ENCODE measurements around the gene ADARB2. TPM values are rescaled to one million over a fixed set of nuclear protein-coding genes. Genes with fewer than 3 reads are reported as not detected.
A peak's percentile ranks its signal among the peaks of the same experiment; 100 is the strongest.

Gene ADARB2
- total and polyA plus RNA-seq, 2 experiments from 2014 or later, result 2.0 to 5.0 TPM

DNA sequence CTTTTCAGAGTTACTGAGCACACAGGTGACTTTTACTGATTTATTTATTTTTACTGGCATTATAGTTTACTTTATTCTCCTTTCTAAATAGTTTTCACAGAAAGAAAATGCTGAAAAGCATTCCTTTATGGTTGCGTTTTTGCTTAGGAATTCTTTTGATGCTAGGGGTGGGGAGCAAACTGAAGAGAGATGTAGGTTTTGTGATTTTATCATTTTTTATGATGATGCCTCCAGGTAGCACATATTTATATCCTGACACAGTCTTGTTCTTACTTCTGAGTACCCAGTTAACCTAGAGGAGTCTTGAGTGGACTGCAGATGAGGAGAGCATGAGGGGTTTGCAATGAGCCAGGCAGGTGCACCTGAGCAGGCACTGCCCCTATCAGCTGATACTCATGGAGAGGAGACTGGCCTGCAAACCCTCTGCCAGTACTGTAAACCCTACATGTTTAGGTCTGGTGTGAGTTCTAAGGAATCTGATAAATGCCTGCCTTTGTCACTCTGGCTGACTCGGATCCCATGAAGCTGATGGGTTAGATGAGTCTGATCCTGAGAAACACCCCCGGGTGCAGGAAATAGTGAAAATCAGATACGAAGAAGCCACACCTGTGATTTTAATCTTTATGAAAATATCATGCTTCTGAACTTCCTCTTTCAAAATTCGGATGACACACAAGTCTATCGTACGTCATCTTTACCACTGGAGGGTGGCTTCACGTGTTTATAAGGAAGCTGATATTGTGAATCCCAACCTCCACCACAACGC is 378.3 kb downstream of the ADARB2 start (continued):
- TF ChIP-seq, protein P1, sequence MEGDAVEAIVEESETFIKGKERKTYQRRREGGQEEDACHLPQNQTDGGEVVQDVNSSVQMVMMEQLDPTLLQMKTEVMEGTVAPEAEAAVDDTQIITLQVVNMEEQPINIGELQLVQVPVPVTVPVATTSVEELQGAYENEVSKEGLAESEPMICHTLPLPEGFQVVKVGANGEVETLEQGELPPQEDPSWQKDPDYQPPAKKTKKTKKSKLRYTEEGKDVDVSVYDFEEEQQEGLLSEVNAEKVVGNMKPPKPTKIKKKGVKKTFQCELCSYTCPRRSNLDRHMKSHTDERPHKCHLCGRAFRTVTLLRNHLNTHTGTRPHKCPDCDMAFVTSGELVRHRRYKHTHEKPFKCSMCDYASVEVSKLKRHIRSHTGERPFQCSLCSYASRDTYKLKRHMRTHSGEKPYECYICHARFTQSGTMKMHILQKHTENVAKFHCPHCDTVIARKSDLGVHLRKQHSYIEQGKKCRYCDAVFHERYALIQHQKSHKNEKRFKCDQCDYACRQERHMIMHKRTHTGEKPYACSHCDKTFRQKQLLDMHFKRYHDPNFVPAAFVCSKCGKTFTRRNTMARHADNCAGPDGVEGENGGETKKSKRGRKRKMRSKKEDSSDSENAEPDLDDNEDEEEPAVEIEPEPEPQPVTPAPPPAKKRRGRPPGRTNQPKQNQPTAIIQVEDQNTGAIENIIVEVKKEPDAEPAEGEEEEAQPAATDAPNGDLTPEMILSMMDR (conservative IDR thresholded peaks at IDR 0.05; ENCODE audit: low read depth in 2 of 2), result no peak

DNA sequence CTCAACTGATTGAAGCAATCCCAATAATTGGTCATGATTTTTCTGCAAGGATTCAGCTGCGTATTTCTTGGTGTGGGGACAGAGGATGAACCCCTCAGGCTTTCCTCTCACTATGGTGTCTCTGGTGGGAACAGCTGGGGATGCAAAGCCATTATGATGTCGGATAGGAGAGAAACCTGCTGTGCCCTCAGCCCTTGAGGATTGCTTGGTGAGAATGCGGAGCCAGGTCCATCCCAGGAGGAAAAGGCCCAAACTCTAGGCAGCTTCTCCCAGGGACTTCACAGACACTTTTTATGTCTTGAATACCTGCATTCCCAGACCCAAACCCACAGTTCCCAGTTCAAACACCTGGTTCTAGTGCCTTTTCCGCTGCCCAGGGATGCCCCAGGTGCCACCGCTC is 379.2 kb downstream of the ADARB2 start:
- no peak overlapping the region for H3K4me2 ChIP-seq
- ATAC-seq, result no peak
- H3K79me2 ChIP-seq (replicated peaks; ENCODE audit: insufficient read depth), result no peaks in the 10 kb centered on the region
- H3K4me3 Mint-ChIP-seq, result no peak overlapping the region
- H3K27ac ChIP-seq (ENCODE audit: low read depth), result no peak overlapping the region
- H3K36me3 Mint-ChIP-seq (ENCODE audit: low read depth), result no peaks in the 10 kb centered on the region
- peaks cover 18% of the 10 kb centered on the region for H3K4me1 ChIP-seq (ENCODE audit: insufficient read depth)
- peaks cover 3% of the 10 kb centered on the region; the same call in 1 of the 2 replicates for H3F3A ChIP-seq (replicated peaks; ENCODE audit: low read depth)
- H3K9me2 ChIP-seq (ENCODE audit: insufficient read depth), result no peaks in the 10 kb centered on the region; the same call in 1 of the 2 replicates
- H3K27me3 ChIP-seq (ENCODE audit: insufficient read depth), result no peaks in the 10 kb centered on the region
- peaks cover 47% of the 10 kb centered on the region for H3K4me1 Mint-ChIP-seq
- H3K27ac Mint-ChIP-seq, result no peak overlapping the region
- 0 out of 2 replicates have a peak overlapping the region, but pooled peaks have one; percentile 20 for H2AFZ ChIP-seq
- H4K20me1 ChIP-seq (replicated peaks; ENCODE audit: insufficient read depth), result no peaks in the 10 kb centered on the region
- no peak for DNase-seq (ENCODE audit: low spot score)
- no peak overlapping the region for H3K4me3 ChIP-seq
- H3K9me3 Mint-ChIP-seq, result no peaks in the 10 kb centered on the region
- H3K27me3 Mint-ChIP-seq (ENCODE audit: insufficient read depth, low read depth, poor library complexity), result peaks cover 6% of the 10 kb centered on the region
- no peak for TF ChIP-seq ZNF331 (CRISPR knock-in tag; IDR thresholded peaks at IDR 0.05; ENCODE audit: low read depth)
- no peak for TF ChIP-seq ZNF114 (CRISPR knock-in tag; IDR thresholded peaks at IDR 0.05)
- H3K36me3 ChIP-seq (ENCODE audit: insufficient read depth), result no peaks in the 10 kb centered on the region

DNA sequence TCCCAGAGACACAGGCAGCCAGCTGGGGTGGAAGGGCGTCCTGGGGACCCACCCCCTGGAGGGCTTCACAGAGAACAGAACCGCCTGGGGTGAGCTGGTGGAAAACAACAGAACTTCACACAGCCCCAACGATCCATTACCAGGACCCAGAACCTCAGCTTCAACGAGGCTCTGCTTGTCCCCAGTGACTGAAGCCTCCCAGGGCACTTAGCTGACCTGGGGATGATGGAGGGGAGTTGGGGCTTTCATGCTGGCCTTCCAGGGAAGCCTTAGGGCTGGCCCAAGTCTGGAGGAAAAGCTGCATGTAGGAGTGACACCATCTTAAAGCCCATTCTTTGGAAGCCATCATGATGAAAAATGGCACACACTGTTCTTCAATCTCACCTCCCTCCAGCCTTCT is 381.0 kb downstream of the ADARB2 start:
- H3K36me3 Mint-ChIP-seq (ENCODE audit: low read depth), result no peaks in the 10 kb centered on the region
- TF ChIP-seq CREB1 (CRISPR knock-in tag; IDR thresholded peaks at IDR 0.05; ENCODE audit: low read depth) (no peak), ZNF331 (CRISPR knock-in tag; IDR thresholded peaks at IDR 0.05; ENCODE audit: low read depth) (no peak), NANOG (IDR thresholded peaks at IDR 0.05; ENCODE audit: borderline replicate concordance) (no peak), STAT1 (IDR thresholded peaks at IDR 0.05; ENCODE audit: unreplicated experiment) (no peak)
- TF ChIP-seq, protein P2, sequence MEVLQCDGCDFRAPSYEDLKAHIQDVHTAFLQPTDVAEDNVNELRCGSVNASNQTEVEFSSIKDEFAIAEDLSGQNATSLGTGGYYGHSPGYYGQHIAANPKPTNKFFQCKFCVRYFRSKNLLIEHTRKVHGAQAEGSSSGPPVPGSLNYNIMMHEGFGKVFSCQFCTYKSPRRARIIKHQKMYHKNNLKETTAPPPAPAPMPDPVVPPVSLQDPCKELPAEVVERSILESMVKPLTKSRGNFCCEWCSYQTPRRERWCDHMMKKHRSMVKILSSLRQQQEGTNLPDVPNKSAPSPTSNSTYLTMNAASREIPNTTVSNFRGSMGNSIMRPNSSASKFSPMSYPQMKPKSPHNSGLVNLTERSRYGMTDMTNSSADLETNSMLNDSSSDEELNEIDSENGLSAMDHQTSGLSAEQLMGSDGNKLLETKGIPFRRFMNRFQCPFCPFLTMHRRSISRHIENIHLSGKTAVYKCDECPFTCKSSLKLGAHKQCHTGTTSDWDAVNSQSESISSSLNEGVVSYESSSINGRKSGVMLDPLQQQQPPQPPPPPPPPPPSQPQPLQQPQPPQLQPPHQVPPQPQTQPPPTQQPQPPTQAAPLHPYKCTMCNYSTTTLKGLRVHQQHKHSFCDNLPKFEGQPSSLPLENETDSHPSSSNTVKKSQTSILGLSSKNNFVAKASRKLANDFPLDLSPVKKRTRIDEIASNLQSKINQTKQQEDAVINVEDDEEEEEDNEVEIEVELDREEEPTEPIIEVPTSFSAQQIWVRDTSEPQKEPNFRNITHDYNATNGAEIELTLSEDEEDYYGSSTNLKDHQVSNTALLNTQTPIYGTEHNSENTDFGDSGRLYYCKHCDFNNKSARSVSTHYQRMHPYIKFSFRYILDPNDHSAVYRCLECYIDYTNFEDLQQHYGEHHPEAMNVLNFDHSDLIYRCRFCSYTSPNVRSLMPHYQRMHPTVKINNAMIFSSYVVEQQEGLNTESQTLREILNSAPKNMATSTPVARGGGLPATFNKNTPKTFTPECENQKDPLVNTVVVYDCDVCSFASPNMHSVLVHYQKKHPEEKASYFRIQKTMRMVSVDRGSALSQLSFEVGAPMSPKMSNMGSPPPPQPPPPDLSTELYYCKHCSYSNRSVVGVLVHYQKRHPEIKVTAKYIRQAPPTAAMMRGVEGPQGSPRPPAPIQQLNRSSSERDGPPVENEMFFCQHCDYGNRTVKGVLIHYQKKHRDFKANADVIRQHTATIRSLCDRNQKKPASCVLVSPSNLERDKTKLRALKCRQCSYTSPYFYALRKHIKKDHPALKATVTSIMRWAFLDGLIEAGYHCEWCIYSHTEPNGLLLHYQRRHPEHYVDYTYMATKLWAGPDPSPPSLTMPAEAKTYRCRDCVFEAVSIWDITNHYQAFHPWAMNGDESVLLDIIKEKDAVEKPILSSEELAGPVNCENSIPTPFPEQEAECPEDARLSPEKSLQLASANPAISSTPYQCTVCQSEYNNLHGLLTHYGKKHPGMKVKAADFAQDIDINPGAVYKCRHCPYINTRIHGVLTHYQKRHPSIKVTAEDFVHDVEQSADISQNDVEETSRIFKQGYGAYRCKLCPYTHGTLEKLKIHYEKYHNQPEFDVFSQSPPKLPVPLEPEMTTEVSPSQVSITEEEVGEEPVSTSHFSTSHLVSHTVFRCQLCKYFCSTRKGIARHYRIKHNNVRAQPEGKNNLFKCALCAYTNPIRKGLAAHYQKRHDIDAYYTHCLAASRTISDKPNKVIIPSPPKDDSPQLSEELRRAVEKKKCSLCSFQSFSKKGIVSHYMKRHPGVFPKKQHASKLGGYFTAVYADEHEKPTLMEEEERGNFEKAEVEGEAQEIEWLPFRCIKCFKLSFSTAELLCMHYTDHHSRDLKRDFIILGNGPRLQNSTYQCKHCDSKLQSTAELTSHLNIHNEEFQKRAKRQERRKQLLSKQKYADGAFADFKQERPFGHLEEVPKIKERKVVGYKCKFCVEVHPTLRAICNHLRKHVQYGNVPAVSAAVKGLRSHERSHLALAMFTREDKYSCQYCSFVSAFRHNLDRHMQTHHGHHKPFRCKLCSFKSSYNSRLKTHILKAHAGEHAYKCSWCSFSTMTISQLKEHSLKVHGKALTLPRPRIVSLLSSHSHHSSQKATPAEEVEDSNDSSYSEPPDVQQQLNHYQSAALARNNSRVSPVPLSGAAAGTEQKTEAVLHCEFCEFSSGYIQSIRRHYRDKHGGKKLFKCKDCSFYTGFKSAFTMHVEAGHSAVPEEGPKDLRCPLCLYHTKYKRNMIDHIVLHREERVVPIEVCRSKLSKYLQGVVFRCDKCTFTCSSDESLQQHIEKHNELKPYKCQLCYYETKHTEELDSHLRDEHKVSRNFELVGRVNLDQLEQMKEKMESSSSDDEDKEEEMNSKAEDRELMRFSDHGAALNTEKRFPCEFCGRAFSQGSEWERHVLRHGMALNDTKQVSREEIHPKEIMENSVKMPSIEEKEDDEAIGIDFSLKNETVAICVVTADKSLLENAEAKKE (CRISPR knock-in tag; IDR thresholded peaks at IDR 0.05), result no peak

More for the DNA sequence above, 381.0 kb downstream of the ADARB2 start:
- Histone ChIP-seq H3K9me2 (ENCODE audit: insufficient read depth) (no peaks in the 10 kb centered on the region; the same call in 1 of the 2 replicates), H3K36me3 (ENCODE audit: insufficient read depth) (no peaks in the 10 kb centered on the region), H3K79me2 (replicated peaks; ENCODE audit: insufficient read depth) (no peaks in the 10 kb centered on the region), H3K4me2 (no peak overlapping the region), H4K20me1 (replicated peaks; ENCODE audit: insufficient read depth) (no peaks in the 10 kb centered on the region), H3K4me3 (no peak overlapping the region), H3K27me3 (ENCODE audit: insufficient read depth) (no peaks in the 10 kb centered on the region), H2AFZ (no peak overlapping the region), H3K27ac (ENCODE audit: low read depth) (no peak overlapping the region), H3K4me1 (ENCODE audit: insufficient read depth) (peaks cover 17% of the 10 kb centered on the region), H3F3A (replicated peaks; ENCODE audit: low read depth) (no peaks in the 10 kb centered on the region; the same call in 1 of the 2 replicates)
- ATAC-seq (no peak), DNase-seq (ENCODE audit: low spot score) (no peak)
- H3K27me3 Mint-ChIP-seq (ENCODE audit: insufficient read depth, low read depth, poor library complexity), result peaks cover 6% of the 10 kb centered on the region
- peaks cover 41% of the 10 kb centered on the region for H3K4me1 Mint-ChIP-seq
- no peak overlapping the region for H3K4me3 Mint-ChIP-seq
- no peak overlapping the region for H3K27ac Mint-ChIP-seq
- no peaks in the 10 kb centered on the region for H3K9me3 Mint-ChIP-seq
